Measurements from ENCODE around the gene CEACAM3.

GRCh38 chr19:41849067-41849466, 52.7 kb downstream of the CEACAM3 start:
- TF ChIP-seq POLR2A (IDR thresholded peaks at IDR 0.05) (no peak), EP300 (IDR thresholded peaks at IDR 0.05) (no peak)
